HG03025 (cell line): ENCODE measurements around the gene TTC7B.

Experiments
- ATAC-seq: cut with Tn5 transposase; IDR thresholded peaks from one replicate; pipeline ENCODE4 v1.9.1; 2021; ENCODE audit warnings: mild to moderate bottlenecking, moderate library complexity; ENCODE audit not compliant: unreplicated experiment, low FRiP score

Gene TTC7B

GRCh38 chr14:90570461-90570860 lies 245.8 kb downstream of the TTC7B start:
- ATAC-seq = no peak

GRCh38 chr14:90569606-90570387 lies 246.4 kb downstream of the TTC7B start:
- ATAC-seq = no peak

GRCh38 chr14:90569201-90569600 lies 247.0 kb downstream of the TTC7B start:
- no peak for ATAC-seq

GRCh38 chr14:90568405-90568804 lies 247.8 kb downstream of the TTC7B start:
- no peak for ATAC-seq

- no peak for ATAC-seq
These were observed 248.2 kb downstream of the TTC7B start for GRCh38 chr14:90567991-90568390.

- no peak for ATAC-seq
These were observed 249.0 kb downstream of the TTC7B start for GRCh38 chr14:90567191-90567590.

- no peak for ATAC-seq
These were observed 249.7 kb downstream of the TTC7B start for GRCh38 chr14:90566481-90566880.

- ATAC-seq = no peak
These were observed 251.7 kb downstream of the TTC7B start for GRCh38 chr14:90564496-90564895.

GRCh38 chr14:90562652-90563051 lies 253.6 kb downstream of the TTC7B start:
- ATAC-seq = no peak

- no peak for ATAC-seq
These were observed 254.3 kb downstream of the TTC7B start for GRCh38 chr14:90561920-90562319.

GRCh38 chr14:90560991-90561390 lies 255.2 kb downstream of the TTC7B start:
- no peak for ATAC-seq

- no peak for ATAC-seq
These were observed 255.7 kb downstream of the TTC7B start for GRCh38 chr14:90560558-90560957.

- no peak for ATAC-seq
These were observed 256.3 kb downstream of the TTC7B start for GRCh38 chr14:90559811-90560492.

GRCh38 chr14:90558983-90559590 lies 257.1 kb downstream of the TTC7B start:
- no peak for ATAC-seq

GRCh38 chr14:90558041-90558982 lies 257.9 kb downstream of the TTC7B start:
- no peak for ATAC-seq

GRCh38 chr14:90557516-90557915 lies 258.7 kb downstream of the TTC7B start:
- no peak for ATAC-seq

- ATAC-seq = no peak
These were observed 259.4 kb downstream of the TTC7B start for GRCh38 chr14:90556666-90557450.

- ATAC-seq = no peak
These were observed 260.2 kb downstream of the TTC7B start for GRCh38 chr14:90556012-90556477.

- no peak for ATAC-seq
These were observed 260.9 kb downstream of the TTC7B start for GRCh38 chr14:90555126-90556011.
